ENCODE results near the gene KCNK5.

The KCNK5 gene

GRCh38 chr6:39266375-39266774 lies 37.1 kb upstream of the KCNK5 start:
- H3K36me3 ChIP-seq (ENCODE audit: control insufficient read depth in 5 of 5, insufficient read depth in 5 of 5, low read length in 5 of 5) = no peaks in the 10 kb centered on the region
- H3K27ac ChIP-seq (ENCODE audit: low read depth, low read length) = no peak overlapping the region
- H3K9me3 ChIP-seq (ENCODE audit: control insufficient read depth in 5 of 5, low read length in 5 of 5) = no peaks in the 10 kb centered on the region
- H3K4me1 ChIP-seq (ENCODE audit: control insufficient read depth in 5 of 5, insufficient read depth in 5 of 5, low read length in 5 of 5) = peaks cover 0 to 13% (median 7%) of the 10 kb centered on the region in 5 donors
- no peaks in the 10 kb centered on the region for H3K27me3 ChIP-seq (ENCODE audit: control insufficient read depth in 5 of 5, insufficient read depth in 4 of 5, low read length in 5 of 5)
- no peak overlapping the region for H3K9ac ChIP-seq (ENCODE audit: low read length in 5 of 5)
- H3K4me3 ChIP-seq (ENCODE audit: low read depth in 1 of 5, low read length in 5 of 5) = no peak overlapping the region

GRCh38 chr6:39263303-39264037 lies 34.2 kb upstream of the KCNK5 start:
- Histone ChIP-seq H3K9ac (ENCODE audit: low read length in 5 of 5) (no peak overlapping the region), H3K27ac (ENCODE audit: low read depth, low read length) (no peak overlapping the region), H3K9me3 (ENCODE audit: control insufficient read depth in 5 of 5, low read length in 5 of 5) (no peaks in the 10 kb centered on the region), H3K4me1 (ENCODE audit: control insufficient read depth in 5 of 5, insufficient read depth in 5 of 5, low read length in 5 of 5) (peaks cover 0 to 13% (median 7%) of the 10 kb centered on the region in 5 donors), H3K27me3 (ENCODE audit: control insufficient read depth in 5 of 5, insufficient read depth in 4 of 5, low read length in 5 of 5) (peaks cover 0 to 7% (median 0%) of the 10 kb centered on the region in 5 donors), H3K4me3 (ENCODE audit: low read depth in 1 of 5, low read length in 5 of 5) (no peak overlapping the region), H3K36me3 (ENCODE audit: control insufficient read depth in 5 of 5, insufficient read depth in 5 of 5, low read length in 5 of 5) (no peaks in the 10 kb centered on the region)

- H3K9me3 ChIP-seq (ENCODE audit: control insufficient read depth in 5 of 5, low read length in 5 of 5) = no peaks in the 10 kb centered on the region
- H3K4me3 ChIP-seq (ENCODE audit: low read depth in 1 of 5, low read length in 5 of 5) = no peak overlapping the region
- H3K36me3 ChIP-seq (ENCODE audit: control insufficient read depth in 5 of 5, insufficient read depth in 5 of 5, low read length in 5 of 5) = no peaks in the 10 kb centered on the region
- H3K9ac ChIP-seq (ENCODE audit: low read length in 5 of 5) = no peak overlapping the region
- H3K4me1 ChIP-seq (ENCODE audit: control insufficient read depth in 5 of 5, insufficient read depth in 5 of 5, low read length in 5 of 5) = peaks cover 0 to 13% (median 7%) of the 10 kb centered on the region in 5 donors
- H3K27ac ChIP-seq (ENCODE audit: low read depth, low read length) = no peak overlapping the region
- peaks cover 0 to 7% (median 0%) of the 10 kb centered on the region in 5 donors for H3K27me3 ChIP-seq (ENCODE audit: control insufficient read depth in 5 of 5, insufficient read depth in 4 of 5, low read length in 5 of 5)
These were observed 32.5 kb upstream of the KCNK5 start for GRCh38 chr6:39261751-39262150.

- H3K27ac ChIP-seq (ENCODE audit: low read depth, low read length) = no peak overlapping the region
- H3K4me3 ChIP-seq (ENCODE audit: low read depth in 1 of 5, low read length in 5 of 5) = no peak overlapping the region
- peaks cover 0 to 7% (median 0%) of the 10 kb centered on the region in 5 donors for H3K27me3 ChIP-seq (ENCODE audit: control insufficient read depth in 5 of 5, insufficient read depth in 4 of 5, low read length in 5 of 5)
- no peak overlapping the region for H3K9ac ChIP-seq (ENCODE audit: low read length in 5 of 5)
- no peaks in the 10 kb centered on the region for H3K36me3 ChIP-seq (ENCODE audit: control insufficient read depth in 5 of 5, insufficient read depth in 5 of 5, low read length in 5 of 5)
- peaks cover 0 to 13% (median 7%) of the 10 kb centered on the region in 5 donors for H3K4me1 ChIP-seq (ENCODE audit: control insufficient read depth in 5 of 5, insufficient read depth in 5 of 5, low read length in 5 of 5)
- H3K9me3 ChIP-seq (ENCODE audit: control insufficient read depth in 5 of 5, low read length in 5 of 5) = no peaks in the 10 kb centered on the region
These were observed 31.7 kb upstream of the KCNK5 start for GRCh38 chr6:39260953-39261352.

GRCh38 chr6:39260456-39260855 lies 31.2 kb upstream of the KCNK5 start:
- H3K4me3 ChIP-seq (ENCODE audit: low read depth in 1 of 5, low read length in 5 of 5) = no peak overlapping the region
- no peaks in the 10 kb centered on the region for H3K36me3 ChIP-seq (ENCODE audit: control insufficient read depth in 5 of 5, insufficient read depth in 5 of 5, low read length in 5 of 5)
- no peak overlapping the region for H3K27ac ChIP-seq (ENCODE audit: low read depth, low read length)
- no peaks in the 10 kb centered on the region for H3K9me3 ChIP-seq (ENCODE audit: control insufficient read depth in 5 of 5, low read length in 5 of 5)
- H3K27me3 ChIP-seq (ENCODE audit: control insufficient read depth in 5 of 5, insufficient read depth in 4 of 5, low read length in 5 of 5) = peaks cover 0 to 7% (median 0%) of the 10 kb centered on the region in 5 donors
- H3K4me1 ChIP-seq (ENCODE audit: control insufficient read depth in 5 of 5, insufficient read depth in 5 of 5, low read length in 5 of 5) = peaks cover 0 to 13% (median 7%) of the 10 kb centered on the region in 5 donors
- H3K9ac ChIP-seq (ENCODE audit: low read length in 5 of 5) = no peak overlapping the region

GRCh38 chr6:39256294-39256940 lies 27.1 kb upstream of the KCNK5 start:
- Histone ChIP-seq H3K36me3 (ENCODE audit: control insufficient read depth in 5 of 5, insufficient read depth in 5 of 5, low read length in 5 of 5) (no peaks in the 10 kb centered on the region), H3K9ac (ENCODE audit: low read length in 5 of 5) (no peak overlapping the region), H3K27me3 (ENCODE audit: control insufficient read depth in 5 of 5, insufficient read depth in 4 of 5, low read length in 5 of 5) (peaks cover 0 to 7% (median 0%) of the 10 kb centered on the region in 5 donors), H3K4me1 (ENCODE audit: control insufficient read depth in 5 of 5, insufficient read depth in 5 of 5, low read length in 5 of 5) (no peaks in the 10 kb centered on the region), H3K4me3 (ENCODE audit: low read depth in 1 of 5, low read length in 5 of 5) (no peak overlapping the region), H3K9me3 (ENCODE audit: control insufficient read depth in 5 of 5, low read length in 5 of 5) (peaks cover 0 to 5% (median 0%) of the 10 kb centered on the region in 5 donors), H3K27ac (ENCODE audit: low read depth, low read length) (no peak overlapping the region)

- no peak overlapping the region for H3K9ac ChIP-seq (ENCODE audit: low read length in 5 of 5)
- H3K4me3 ChIP-seq (ENCODE audit: low read depth in 1 of 5, low read length in 5 of 5) = no peak overlapping the region
- H3K27ac ChIP-seq (ENCODE audit: low read depth, low read length) = no peak overlapping the region
- H3K9me3 ChIP-seq (ENCODE audit: control insufficient read depth in 5 of 5, low read length in 5 of 5) = peaks cover 0 to 5% (median 0%) of the 10 kb centered on the region in 5 donors
- no peaks in the 10 kb centered on the region for H3K4me1 ChIP-seq (ENCODE audit: control insufficient read depth in 5 of 5, insufficient read depth in 5 of 5, low read length in 5 of 5)
- peaks cover 0 to 4% (median 0%) of the 10 kb centered on the region in 5 donors for H3K27me3 ChIP-seq (ENCODE audit: control insufficient read depth in 5 of 5, insufficient read depth in 4 of 5, low read length in 5 of 5)
- no peaks in the 10 kb centered on the region for H3K36me3 ChIP-seq (ENCODE audit: control insufficient read depth in 5 of 5, insufficient read depth in 5 of 5, low read length in 5 of 5)
These were observed 25.8 kb upstream of the KCNK5 start for GRCh38 chr6:39254999-39255535.

GRCh38 chr6:39251406-39251805 lies 22.1 kb upstream of the KCNK5 start:
- Histone ChIP-seq H3K27me3 (ENCODE audit: control insufficient read depth in 5 of 5, insufficient read depth in 4 of 5, low read length in 5 of 5) (peaks cover 0 to 4% (median 0%) of the 10 kb centered on the region in 5 donors), H3K4me3 (ENCODE audit: low read depth in 1 of 5, low read length in 5 of 5) (no peak overlapping the region), H3K9ac (ENCODE audit: low read length in 5 of 5) (no peak overlapping the region), H3K36me3 (ENCODE audit: control insufficient read depth in 5 of 5, insufficient read depth in 5 of 5, low read length in 5 of 5) (no peaks in the 10 kb centered on the region), H3K4me1 (ENCODE audit: control insufficient read depth in 5 of 5, insufficient read depth in 5 of 5, low read length in 5 of 5) (no peaks in the 10 kb centered on the region), H3K9me3 (ENCODE audit: control insufficient read depth in 5 of 5, low read length in 5 of 5) (peaks cover 0 to 5% (median 0%) of the 10 kb centered on the region in 5 donors), H3K27ac (ENCODE audit: low read depth, low read length) (no peak overlapping the region)

GRCh38 chr6:39250507-39250906 lies 21.2 kb upstream of the KCNK5 start:
- Histone ChIP-seq H3K36me3 (ENCODE audit: control insufficient read depth in 5 of 5, insufficient read depth in 5 of 5, low read length in 5 of 5) (no peaks in the 10 kb centered on the region), H3K4me1 (ENCODE audit: control insufficient read depth in 5 of 5, insufficient read depth in 5 of 5, low read length in 5 of 5) (no peaks in the 10 kb centered on the region)

GRCh38 chr6:39249278-39249677 lies 20.0 kb upstream of the KCNK5 start:
- no peak overlapping the region for H3K27ac ChIP-seq (ENCODE audit: low read depth, low read length)
- no peaks in the 10 kb centered on the region for H3K9me3 ChIP-seq (ENCODE audit: control insufficient read depth in 5 of 5, low read length in 5 of 5)
- peaks cover 0 to 4% (median 0%) of the 10 kb centered on the region in 5 donors for H3K27me3 ChIP-seq (ENCODE audit: control insufficient read depth in 5 of 5, insufficient read depth in 4 of 5, low read length in 5 of 5)
- peaks cover 0 to 4% (median 0%) of the 10 kb centered on the region in 5 donors for H3K4me1 ChIP-seq (ENCODE audit: control insufficient read depth in 5 of 5, insufficient read depth in 5 of 5, low read length in 5 of 5)
- H3K9ac ChIP-seq (ENCODE audit: low read length in 5 of 5) = no peak overlapping the region
- H3K36me3 ChIP-seq (ENCODE audit: control insufficient read depth in 5 of 5, insufficient read depth in 5 of 5, low read length in 5 of 5) = no peaks in the 10 kb centered on the region
- H3K4me3 ChIP-seq (ENCODE audit: low read depth in 1 of 5, low read length in 5 of 5) = no peak overlapping the region

More at GRCh38 chr6:39250507-39250906, 21.2 kb upstream of the KCNK5 start:
- H3K9me3 ChIP-seq (ENCODE audit: control insufficient read depth in 5 of 5, low read length in 5 of 5) = peaks cover 0 to 5% (median 0%) of the 10 kb centered on the region in 5 donors
- no peak overlapping the region for H3K27ac ChIP-seq (ENCODE audit: low read depth, low read length)
- H3K27me3 ChIP-seq (ENCODE audit: control insufficient read depth in 5 of 5, insufficient read depth in 4 of 5, low read length in 5 of 5) = peaks cover 0 to 4% (median 0%) of the 10 kb centered on the region in 5 donors
- H3K4me3 ChIP-seq (ENCODE audit: low read depth in 1 of 5, low read length in 5 of 5) = no peak overlapping the region
- no peak overlapping the region for H3K9ac ChIP-seq (ENCODE audit: low read length in 5 of 5)

All from subcutaneous abdominal adipose tissue (tissue), 5 donors.